MG63 (cell line): ENCODE results near the gene CLDN16. TPM values are rescaled to one million over a fixed set of nuclear protein-coding genes. Genes with fewer than 3 reads are reported as not detected.

ENCODE experiments used
- DNase-seq: peaks from one replicate; pipeline ENCODE4 v3.0.0-alpha.2; 2020
- H3K27me3 ChIP-seq: fragments of 250-450 bp; sonication (Bioruptor Pico); 2 replicates; pipeline ENCODE4 v1.5.1; 2020; ENCODE audit warnings: mild to moderate bottlenecking, moderate library complexity
- H3K36me3 ChIP-seq: fragments of 250-450 bp; sonication (Bioruptor Pico); 2 replicates; pipeline ENCODE4 v1.5.1; 2020; ENCODE audit warnings: mild to moderate bottlenecking, moderate library complexity
- H3K4me3 ChIP-seq: fragments of 250-450 bp; sonication (Bioruptor Pico); 2 replicates; pipeline ENCODE4 v1.5.1; 2020; ENCODE audit warnings: mild to moderate bottlenecking, moderate library complexity
- H3K9me3 ChIP-seq: fragments of 250-450 bp; sonication (Bioruptor Pico); 2 replicates; pipeline ENCODE4 v1.5.1; 2020; ENCODE audit warnings: mild to moderate bottlenecking, moderate library complexity
- total RNA-seq: library from RNA; depleted of rRNA; stranded (reverse); fragments of >200 nt; shearing (Covaris generic); gene quantifications from 2 replicates; pipeline ENCODE4 v1.2.3, GENCODE V29; 2014; ENCODE audit warnings: low replicate concordance; rRNA removed

Gene CLDN16, protein sequence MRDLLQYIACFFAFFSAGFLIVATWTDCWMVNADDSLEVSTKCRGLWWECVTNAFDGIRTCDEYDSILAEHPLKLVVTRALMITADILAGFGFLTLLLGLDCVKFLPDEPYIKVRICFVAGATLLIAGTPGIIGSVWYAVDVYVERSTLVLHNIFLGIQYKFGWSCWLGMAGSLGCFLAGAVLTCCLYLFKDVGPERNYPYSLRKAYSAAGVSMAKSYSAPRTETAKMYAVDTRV
- total RNA-seq, result not detected in 2 replicates

- Histone ChIP-seq H3K36me3 (no peaks in the 10 kb centered on the region), H3K9me3 (no peaks in the 10 kb centered on the region), H3K27me3 (no peaks in the 10 kb centered on the region), H3K4me3 (no peak within 1 kb of the TSS)
- no peak for DNase-seq
Measured at GRCh38 chr3:190387578-190388213, at the start of gene CLDN16. Gene CLDN16 (plus strand): TSS chr3:190388163. CDS start chr3:190388330, 167 bp downstream.

- Histone ChIP-seq H3K36me3 (no peaks in the 10 kb centered on the region), H3K27me3 (no peaks in the 10 kb centered on the region), H3K9me3 (peaks cover 5% of the 10 kb centered on the region; the same call in 1 of the 2 replicates), H3K4me3 (no peak overlapping the region)
- peak; percentile 61 for DNase-seq
Measured at GRCh38 chr3:190338717-190339116, 49.2 kb upstream of the CLDN16 start.

GRCh38 chr3:190339130-190339529 lies 48.8 kb upstream of the CLDN16 start:
- peaks cover 5% of the 10 kb centered on the region; the same call in 1 of the 2 replicates for H3K9me3 ChIP-seq
- DNase-seq, result no peak
- H3K4me3 ChIP-seq, result no peak overlapping the region
- no peaks in the 10 kb centered on the region for H3K36me3 ChIP-seq
- H3K27me3 ChIP-seq, result no peaks in the 10 kb centered on the region

DNA sequence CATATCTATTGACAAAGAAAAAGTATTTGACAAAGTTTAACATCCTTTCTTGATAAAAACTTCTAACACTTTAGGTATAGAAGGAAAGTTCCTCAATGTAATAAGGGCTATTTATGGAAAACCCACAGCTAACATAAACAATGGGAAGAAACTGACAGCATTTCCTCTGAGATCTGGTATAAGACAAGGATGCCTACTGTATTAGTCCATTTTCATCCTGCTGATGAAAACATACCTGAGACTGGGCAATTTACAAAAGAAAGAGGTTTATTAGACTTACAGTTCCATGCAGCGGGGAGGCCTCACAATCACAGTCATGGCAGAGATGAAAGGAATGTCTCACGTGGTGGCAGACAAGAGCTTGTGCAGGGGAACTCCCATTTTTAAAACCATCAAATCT lies 47.9 kb upstream of the CLDN16 start:
- Histone ChIP-seq H3K36me3 (no peaks in the 10 kb centered on the region), H3K4me3 (no peak overlapping the region), H3K27me3 (no peaks in the 10 kb centered on the region), H3K9me3 (peaks cover 5% of the 10 kb centered on the region; the same call in 1 of the 2 replicates)
- DNase-seq, result no peak

- peak; percentile 66 for DNase-seq
- H3K4me3 ChIP-seq, result peak overlapping the region; percentile 22
Measured at GRCh38 chr3:190345027-190345821, 42.7 kb upstream of the CLDN16 start.

GRCh38 chr3:190345878-190346277 lies 42.1 kb upstream of the CLDN16 start:
- DNase-seq, result no peak
- H3K36me3 ChIP-seq, result no peaks in the 10 kb centered on the region
- H3K4me3 ChIP-seq, result peak overlapping the region; percentile 22; the same call in 1 of the 2 replicates
- H3K9me3 ChIP-seq, result peaks cover 5% of the 10 kb centered on the region; the same call in 1 of the 2 replicates
- H3K27me3 ChIP-seq, result no peaks in the 10 kb centered on the region

More at GRCh38 chr3:190345027-190345821, 42.7 kb upstream of the CLDN16 start:
- no peaks in the 10 kb centered on the region for H3K36me3 ChIP-seq
- H3K27me3 ChIP-seq, result no peaks in the 10 kb centered on the region
- H3K9me3 ChIP-seq, result peaks cover 5% of the 10 kb centered on the region; the same call in 1 of the 2 replicates

- DNase-seq, result no peak
- Histone ChIP-seq H3K27me3 (no peaks in the 10 kb centered on the region), H3K4me3 (no peak overlapping the region), H3K36me3 (no peaks in the 10 kb centered on the region), H3K9me3 (peaks cover 5% of the 10 kb centered on the region; the same call in 1 of the 2 replicates)
Measured at GRCh38 chr3:190346541-190346940, 41.4 kb upstream of the CLDN16 start.

GRCh38 chr3:190352861-190353457 lies 35.0 kb upstream of the CLDN16 start:
- Histone ChIP-seq H3K36me3 (no peaks in the 10 kb centered on the region), H3K4me3 (no peak overlapping the region), H3K9me3 (peaks cover 2% of the 10 kb centered on the region; the same call in 1 of the 2 replicates), H3K27me3 (no peaks in the 10 kb centered on the region)
- no peak for DNase-seq

GRCh38 chr3:190356246-190356645 lies 31.7 kb upstream of the CLDN16 start:
- DNase-seq, result no peak
- H3K4me3 ChIP-seq, result no peak overlapping the region
- no peaks in the 10 kb centered on the region for H3K27me3 ChIP-seq
- H3K36me3 ChIP-seq, result no peaks in the 10 kb centered on the region
- H3K9me3 ChIP-seq, result peaks cover 2% of the 10 kb centered on the region; the same call in 1 of the 2 replicates

- Histone ChIP-seq H3K27me3 (no peaks in the 10 kb centered on the region), H3K36me3 (no peaks in the 10 kb centered on the region), H3K4me3 (no peak overlapping the region), H3K9me3 (peaks cover 2% of the 10 kb centered on the region; the same call in 1 of the 2 replicates)
- no peak for DNase-seq
Measured at GRCh38 chr3:190357468-190357867, 30.5 kb upstream of the CLDN16 start.

DNA sequence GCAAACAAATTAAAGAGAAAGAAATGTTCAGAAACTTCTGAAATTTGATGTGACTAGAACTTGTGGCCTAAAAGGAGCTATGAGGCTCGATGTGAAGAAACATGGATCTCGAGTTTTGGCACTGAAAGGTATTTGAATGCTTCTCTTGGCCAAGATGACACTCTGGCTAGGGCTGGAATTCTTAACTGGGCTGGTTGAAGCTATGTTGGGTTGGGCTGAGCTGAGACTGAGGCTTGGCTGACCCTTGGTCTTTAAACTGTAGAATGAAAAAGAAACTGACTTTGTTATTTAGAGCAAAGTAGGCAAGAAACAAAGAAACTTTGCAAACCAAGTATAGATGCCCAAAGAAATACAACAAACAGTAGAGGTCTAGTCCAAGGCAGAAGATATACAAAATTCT lies 28.1 kb upstream of the CLDN16 start:
- H3K27me3 ChIP-seq, result no peaks in the 10 kb centered on the region
- no peak for DNase-seq
- H3K4me3 ChIP-seq, result no peak overlapping the region
- no peaks in the 10 kb centered on the region for H3K36me3 ChIP-seq
- H3K9me3 ChIP-seq, result no peaks in the 10 kb centered on the region

- no peak for DNase-seq
- H3K9me3 ChIP-seq, result no peaks in the 10 kb centered on the region
- H3K4me3 ChIP-seq, result no peak overlapping the region
- H3K36me3 ChIP-seq, result no peaks in the 10 kb centered on the region
- no peaks in the 10 kb centered on the region for H3K27me3 ChIP-seq
Measured at GRCh38 chr3:190360228-190360627, 27.7 kb upstream of the CLDN16 start.

DNA sequence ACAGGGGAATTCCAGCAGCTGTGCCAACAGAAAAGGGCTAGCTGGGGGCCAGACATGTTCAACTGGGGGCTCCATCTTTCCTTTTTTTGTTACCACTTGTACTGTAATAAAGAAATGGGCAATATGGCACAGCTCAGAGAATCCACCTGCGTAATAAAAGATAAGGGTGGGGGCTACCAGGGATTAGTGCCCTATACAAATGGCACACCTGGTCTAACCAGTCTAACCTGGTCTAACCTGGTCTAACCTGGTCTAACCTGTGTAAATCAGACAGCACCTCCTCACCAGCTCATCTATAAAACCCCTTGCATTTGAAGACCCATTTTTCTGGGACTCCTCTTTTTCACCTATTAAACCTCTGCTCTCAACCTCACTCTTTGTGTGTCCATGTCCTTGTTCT lies 26.2 kb upstream of the CLDN16 start:
- H3K36me3 ChIP-seq, result no peaks in the 10 kb centered on the region
- no peak overlapping the region for H3K4me3 ChIP-seq
- H3K9me3 ChIP-seq, result no peaks in the 10 kb centered on the region
- no peak for DNase-seq
- H3K27me3 ChIP-seq, result no peaks in the 10 kb centered on the region

DNA sequence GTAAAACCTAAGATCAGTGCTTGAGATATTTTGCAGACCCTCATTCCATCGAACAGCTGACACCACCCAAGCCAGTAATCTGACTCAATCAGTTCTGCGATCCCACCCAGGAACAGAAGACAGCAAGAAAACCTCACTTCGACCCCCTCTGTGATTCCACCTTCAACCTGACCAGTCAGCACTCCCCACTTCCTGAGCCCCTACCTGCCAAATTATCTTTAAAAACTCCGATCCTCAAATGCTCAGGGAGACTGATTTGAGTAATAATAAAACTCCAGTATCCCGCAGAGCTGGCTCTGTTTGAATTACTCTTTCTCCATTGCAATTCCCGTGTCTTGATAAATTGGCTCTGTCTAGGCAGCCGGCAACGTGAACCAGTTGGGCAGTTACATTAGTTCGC lies 25.7 kb upstream of the CLDN16 start:
- Histone ChIP-seq H3K36me3 (no peaks in the 10 kb centered on the region), H3K4me3 (no peak overlapping the region), H3K27me3 (no peaks in the 10 kb centered on the region), H3K9me3 (no peaks in the 10 kb centered on the region)
- DNase-seq, result no peak

- no peak overlapping the region for H3K4me3 ChIP-seq
- no peaks in the 10 kb centered on the region for H3K27me3 ChIP-seq
- no peaks in the 10 kb centered on the region for H3K36me3 ChIP-seq
- peak; percentile 68 for DNase-seq
- H3K9me3 ChIP-seq, result no peaks in the 10 kb centered on the region
Measured at GRCh38 chr3:190366133-190366532, 21.8 kb upstream of the CLDN16 start.

GRCh38 chr3:190368881-190369280 lies 19.1 kb upstream of the CLDN16 start:
- DNase-seq, result no peak
- H3K36me3 ChIP-seq, result no peaks in the 10 kb centered on the region

More at GRCh38 chr3:190368881-190369280, 19.1 kb upstream of the CLDN16 start:
- Histone ChIP-seq H3K27me3 (no peaks in the 10 kb centered on the region), H3K9me3 (no peaks in the 10 kb centered on the region), H3K4me3 (no peak overlapping the region)
